Kidney (tissue), 14 donors: ENCODE measurements around the gene STK11. TPM values are rescaled to one million over a fixed set of nuclear protein-coding genes. Genes with fewer than 3 reads are reported as not detected.
A peak's percentile ranks its signal among the peaks of the same experiment; 100 is the strongest.

Experiments
- DNase-seq, 5 donors: peaks; one replicate each; pipeline ENCODE4 v3.0.0-alpha.2; 2013 to 2020
- FAIRE-seq: peaks from 2 replicates; lab custom pipeline; 2012; peaks lifted over from hg19 to GRCh38; lab: Jason Lieb, UNC
- H3K27ac ChIP-seq, 2 donors: one replicate each; pipeline ENCODE4 v1.7.0; 2013; ENCODE audit warnings: low read depth in 2 of 2, low read length in 2 of 2, inconsistent platforms in 1 of 2
- H3K27me3 ChIP-seq: one replicate; pipeline ENCODE4 v1.7.1; 2013; ENCODE audit warnings: low read length, inconsistent platforms; ENCODE audit not compliant: control insufficient read depth, insufficient read depth
- H3K36me3 ChIP-seq, 3 donors: one replicate each; pipeline versions ENCODE4 v1.7.0 to v1.7.1; 2013; ENCODE audit warnings: low read length in 3 of 3, control low read depth in 1 of 3, inconsistent platforms in 1 of 3; ENCODE audit not compliant: insufficient read depth in 3 of 3, control insufficient read depth in 2 of 3
- H3K4me1 ChIP-seq, 3 donors: one replicate each; pipeline versions ENCODE4 v1.7.0 to v1.7.1; 2013; ENCODE audit warnings: low read length in 3 of 3, inconsistent platforms in 1 of 3, low read depth in 1 of 3; ENCODE audit not compliant: control insufficient read depth in 2 of 3, insufficient read depth in 2 of 3
- H3K4me3 ChIP-seq, 3 donors: one replicate each; pipeline versions ENCODE4 v1.7.0 to v1.8.1; 2013; ENCODE audit warnings: low read length in 3 of 3, control low read depth in 1 of 3, inconsistent platforms in 1 of 3
- H3K9ac ChIP-seq, 3 donors: one replicate each; pipeline versions ENCODE4 v1.7.0 to v1.7.1; 2013; ENCODE audit warnings: low read length in 3 of 3, control low read depth in 1 of 3, inconsistent platforms in 1 of 3
- H3K9me3 ChIP-seq, 3 donors: one replicate each; pipeline versions ENCODE4 v1.7.0 to v1.7.1; 2013; ENCODE audit warnings: low read length in 3 of 3, control low read depth in 1 of 3, inconsistent platforms in 1 of 3; ENCODE audit not compliant: control insufficient read depth in 2 of 3, insufficient read depth in 1 of 3
- intact Hi-C: fragments of 100-400 bp; cut with DNase I; formaldehyde crosslinking; loops from one replicate; pipeline ENCODE4 v1.11.1; 2022
- polyA plus RNA-seq: library from polyadenylated mRNA; stranded (reverse); fragments of 350-450 nt; fragmentation: Illumina TruSeq; extraction: RNeasy Lipid Tissue Mini Kit (QIAGEN cat#74804); gene quantifications from one replicate; pipeline ENCODE4 v1.2.3, GENCODE V29; 2014; ENCODE audit warnings: low read depth, low replicate concordance; ENCODE audit not compliant: insufficient read depth
- total RNA-seq: library from RNA; stranded (reverse); fragmentation: NEBNext Ultra II Directional; extraction: Animal tissue kit (Norgen Biotek cat#: 25700); gene quantifications from one replicate; pipeline ENCODE4 v1.2.1, GENCODE V29; 2021
- TF ChIP-seq, protein P1 (sequence below): IDR thresholded peaks from 3 replicates; pipeline ENCODE4 v1.5.1; 2012; ENCODE audit warnings: mild to moderate bottlenecking, moderate library complexity, borderline replicate concordance; ENCODE audit not compliant: insufficient read depth; ENCODE audit errors: extremely low read depth
- donor health status: control.
- donor health status: control.
- donor health status: control.
- donor health status: control.
- donor health status: control.
- donor health status: DM: yes; HTN: yes; CAD: no.
- donor health status: Normal renal cell carcinoma (clear cell type).

The STK11 gene
- total and polyA plus RNA-seq, 2 donors from 2014 or later, result 40.7 to 57.7 TPM

DNA sequence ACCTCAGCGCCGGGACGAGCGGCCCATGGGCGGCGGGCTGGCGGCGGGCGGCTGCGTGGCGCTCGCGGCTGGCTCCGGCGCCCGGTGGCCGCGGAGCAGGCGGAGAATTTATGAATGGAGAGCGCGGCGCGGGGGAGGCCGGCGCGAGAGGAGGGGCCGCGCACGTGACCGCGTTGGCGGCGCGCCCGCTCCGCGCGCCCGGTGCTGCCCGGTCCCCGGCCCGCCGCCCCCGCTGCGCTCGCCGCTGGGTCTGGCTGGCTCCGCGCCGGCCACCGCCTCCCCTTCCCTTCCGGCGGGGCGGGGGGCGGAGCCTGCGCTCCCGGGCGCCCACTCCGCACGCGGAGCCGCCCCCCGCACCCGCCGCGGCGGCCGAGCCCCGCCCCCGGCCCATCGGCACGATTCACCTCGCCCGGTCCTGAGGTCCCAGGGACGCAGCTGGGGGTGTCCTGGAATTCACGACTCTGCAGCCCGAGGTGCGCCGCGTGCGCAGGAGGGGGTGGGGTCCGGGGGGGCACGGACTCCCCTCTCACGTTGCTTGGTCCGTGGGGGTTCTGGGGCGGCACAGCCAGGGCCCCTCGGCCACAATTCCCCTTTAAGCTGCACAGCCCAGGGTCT is 32.3 kb downstream of the STK11 start, which contains the start of gene CBARP:
CBARP (minus strand) TSS at position 252 of the 615 bp plus-strand sequence. CDS start 1,905 bp downstream, outside the sequence.
- H3K27ac ChIP-seq, result peak within 1 kb of the TSS; percentile 43 to 51
- H3K4me1 ChIP-seq, result peaks cover 0 to 19% (median 6%) of the 10 kb centered on the region in 3 donors
- peak within 1 kb of the TSS in 1 of 3 donors; percentile 43 for H3K4me3 ChIP-seq
- TF ChIP-seq, protein P1, sequence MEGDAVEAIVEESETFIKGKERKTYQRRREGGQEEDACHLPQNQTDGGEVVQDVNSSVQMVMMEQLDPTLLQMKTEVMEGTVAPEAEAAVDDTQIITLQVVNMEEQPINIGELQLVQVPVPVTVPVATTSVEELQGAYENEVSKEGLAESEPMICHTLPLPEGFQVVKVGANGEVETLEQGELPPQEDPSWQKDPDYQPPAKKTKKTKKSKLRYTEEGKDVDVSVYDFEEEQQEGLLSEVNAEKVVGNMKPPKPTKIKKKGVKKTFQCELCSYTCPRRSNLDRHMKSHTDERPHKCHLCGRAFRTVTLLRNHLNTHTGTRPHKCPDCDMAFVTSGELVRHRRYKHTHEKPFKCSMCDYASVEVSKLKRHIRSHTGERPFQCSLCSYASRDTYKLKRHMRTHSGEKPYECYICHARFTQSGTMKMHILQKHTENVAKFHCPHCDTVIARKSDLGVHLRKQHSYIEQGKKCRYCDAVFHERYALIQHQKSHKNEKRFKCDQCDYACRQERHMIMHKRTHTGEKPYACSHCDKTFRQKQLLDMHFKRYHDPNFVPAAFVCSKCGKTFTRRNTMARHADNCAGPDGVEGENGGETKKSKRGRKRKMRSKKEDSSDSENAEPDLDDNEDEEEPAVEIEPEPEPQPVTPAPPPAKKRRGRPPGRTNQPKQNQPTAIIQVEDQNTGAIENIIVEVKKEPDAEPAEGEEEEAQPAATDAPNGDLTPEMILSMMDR, result no peak
- FAIRE-seq (no peak), DNase-seq (peak in 2 of 5 donors; percentile 77 to 85)
- peak within 1 kb of the TSS in 1 of 3 donors; percentile 26 for H3K9ac ChIP-seq
- H3K9me3 ChIP-seq, result no peaks in the 10 kb centered on the region
- no peaks in the 10 kb centered on the region for H3K27me3 ChIP-seq
- intact Hi-C loops, result no loop called here
- H3K36me3 ChIP-seq, result no peaks in the 10 kb centered on the region

DNA sequence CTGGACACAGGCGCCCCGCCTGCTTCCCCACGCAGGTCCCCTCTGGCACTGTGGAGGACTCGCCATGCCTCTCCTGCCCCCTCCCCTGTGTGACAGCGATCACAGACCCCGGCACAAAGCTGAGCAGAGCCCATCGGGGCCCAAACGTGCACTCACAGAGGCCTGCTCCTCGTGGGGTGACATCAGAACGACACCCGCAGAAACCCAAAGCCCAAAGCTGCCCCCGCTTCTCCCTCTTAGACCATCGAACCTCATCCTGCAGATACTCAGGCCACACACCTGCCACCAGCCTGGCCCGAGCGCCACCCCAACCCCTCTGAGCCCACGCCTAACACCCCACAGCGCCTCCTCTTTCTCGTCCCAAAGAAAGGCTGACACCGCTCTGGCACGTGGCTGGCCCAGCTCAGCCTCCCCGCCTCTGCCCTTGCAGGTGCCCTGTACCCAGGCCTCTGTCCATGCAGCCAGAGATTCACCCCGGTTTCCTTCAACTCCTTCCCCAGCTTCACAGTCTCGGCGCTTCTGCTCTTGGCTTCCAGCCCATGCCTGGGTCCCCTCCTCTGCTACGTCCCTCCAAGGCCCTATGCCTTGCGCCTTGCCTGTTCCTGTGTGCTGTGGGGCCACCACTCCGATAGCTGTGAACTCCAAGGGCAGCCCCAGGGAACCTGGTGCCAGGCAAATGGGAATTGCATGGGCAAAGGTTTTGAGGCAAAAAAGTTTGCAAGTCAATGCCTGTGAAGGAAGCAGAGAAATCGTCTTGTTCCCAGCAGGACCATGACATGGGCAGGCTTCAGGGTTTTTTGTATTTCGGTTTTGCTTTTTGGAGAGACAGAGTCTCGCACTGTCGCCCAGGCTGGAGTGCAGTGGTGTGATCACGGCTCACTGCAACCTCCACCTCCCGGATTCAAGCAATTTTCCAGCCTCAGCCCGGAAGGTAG is 33.1 kb downstream of the STK11 start:
- TF ChIP-seq, protein P1, result no peak
- intact Hi-C loops, result no loop called here
- no peaks in the 10 kb centered on the region for H3K27me3 ChIP-seq

DNA sequence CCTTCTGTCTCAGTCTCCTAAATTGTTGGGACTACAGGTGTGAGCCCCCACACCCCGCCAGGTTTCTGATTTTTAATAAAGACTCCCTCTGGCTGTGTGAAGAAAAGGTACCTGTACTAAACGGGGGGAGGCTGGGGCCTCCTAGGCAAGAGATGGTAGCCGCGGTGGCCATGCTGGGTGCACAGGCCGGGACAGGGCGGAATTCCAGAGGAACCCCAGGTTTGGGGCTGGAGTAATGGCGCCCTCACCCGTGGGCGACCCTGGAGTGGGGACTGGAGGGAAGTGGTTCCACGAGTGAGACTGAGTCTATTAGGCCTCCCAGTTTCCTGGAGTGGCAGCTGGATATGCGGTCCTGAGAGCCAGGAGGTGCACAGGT is 33.8 kb downstream of the STK11 start:
- H3K4me3 ChIP-seq, result no peak overlapping the region
- H3K9me3 ChIP-seq, result no peaks in the 10 kb centered on the region
- H3K4me1 ChIP-seq, result peaks cover 0 to 26% (median 13%) of the 10 kb centered on the region in 3 donors
- TF ChIP-seq, protein P1, result no peak
- no peaks in the 10 kb centered on the region for H3K36me3 ChIP-seq
- H3K9ac ChIP-seq, result peak overlapping the region in 1 of 3 donors; percentile 69
- no peak for DNase-seq
- intact Hi-C loops, result no loop called here
- no peak for FAIRE-seq
- H3K27ac ChIP-seq, result peak overlapping the region; percentile 92 to 95
- H3K27me3 ChIP-seq, result no peaks in the 10 kb centered on the region

More for the DNA sequence above, 33.1 kb downstream of the STK11 start:
- Histone ChIP-seq H3K9me3 (no peaks in the 10 kb centered on the region), H3K4me1 (peaks cover 0 to 18% (median 10%) of the 10 kb centered on the region in 3 donors), H3K4me3 (no peak overlapping the region), H3K9ac (no peak overlapping the region), H3K36me3 (no peaks in the 10 kb centered on the region), H3K27ac (peak overlapping the region; percentile 43 to 51)
- FAIRE-seq (no peak), DNase-seq (peak in 1 of 5 donors; percentile 64)
